ENCODE results near the gene GBP1. TPM values are rescaled to one million over a fixed set of nuclear protein-coding genes. Genes with fewer than 3 reads are reported as not detected.

The GBP1 gene
- total RNA-seq, 1 experiment from 2014 or later: 10.4 TPM

GRCh38 chr1:89098857-89099256 lies 33.8 kb upstream of the GBP1 start:
- DNase-seq (ENCODE audit: unreplicated experiment): no peak
- H3K27me3 Mint-ChIP-seq (ENCODE audit: insufficient read depth, unreplicated experiment): no peaks in the 10 kb centered on the region
- TF ChIP-seq, protein P1, sequence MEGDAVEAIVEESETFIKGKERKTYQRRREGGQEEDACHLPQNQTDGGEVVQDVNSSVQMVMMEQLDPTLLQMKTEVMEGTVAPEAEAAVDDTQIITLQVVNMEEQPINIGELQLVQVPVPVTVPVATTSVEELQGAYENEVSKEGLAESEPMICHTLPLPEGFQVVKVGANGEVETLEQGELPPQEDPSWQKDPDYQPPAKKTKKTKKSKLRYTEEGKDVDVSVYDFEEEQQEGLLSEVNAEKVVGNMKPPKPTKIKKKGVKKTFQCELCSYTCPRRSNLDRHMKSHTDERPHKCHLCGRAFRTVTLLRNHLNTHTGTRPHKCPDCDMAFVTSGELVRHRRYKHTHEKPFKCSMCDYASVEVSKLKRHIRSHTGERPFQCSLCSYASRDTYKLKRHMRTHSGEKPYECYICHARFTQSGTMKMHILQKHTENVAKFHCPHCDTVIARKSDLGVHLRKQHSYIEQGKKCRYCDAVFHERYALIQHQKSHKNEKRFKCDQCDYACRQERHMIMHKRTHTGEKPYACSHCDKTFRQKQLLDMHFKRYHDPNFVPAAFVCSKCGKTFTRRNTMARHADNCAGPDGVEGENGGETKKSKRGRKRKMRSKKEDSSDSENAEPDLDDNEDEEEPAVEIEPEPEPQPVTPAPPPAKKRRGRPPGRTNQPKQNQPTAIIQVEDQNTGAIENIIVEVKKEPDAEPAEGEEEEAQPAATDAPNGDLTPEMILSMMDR (IDR thresholded peaks at IDR 0.05; ENCODE audit: unreplicated experiment): no peak
- H3K27ac Mint-ChIP-seq (ENCODE audit: low read depth, unreplicated experiment): no peak overlapping the region
- intact Hi-C loops (cut with micrococcal nuclease): no loop called here
- H3K4me1 Mint-ChIP-seq (ENCODE audit: insufficient read depth, unreplicated experiment): no peaks in the 10 kb centered on the region
- no TSS peak for BruUV-seq (replicated peaks)
- H3K4me3 Mint-ChIP-seq (ENCODE audit: unreplicated experiment): no peak overlapping the region
- CTCF ChIA-PET: interaction anchor here (0.6 kb wide), 1 partner anchor 27 kb away, joined by 4 read pairs; no protein-coding TSS in a partner anchor
- no peaks in the 10 kb centered on the region for H3K36me3 Mint-ChIP-seq (ENCODE audit: insufficient read depth, unreplicated experiment)
- H3K9me3 Mint-ChIP-seq (ENCODE audit: unreplicated experiment): peaks cover 7% of the 10 kb centered on the region
- POLR2A ChIA-PET: no interaction called here

DNA sequence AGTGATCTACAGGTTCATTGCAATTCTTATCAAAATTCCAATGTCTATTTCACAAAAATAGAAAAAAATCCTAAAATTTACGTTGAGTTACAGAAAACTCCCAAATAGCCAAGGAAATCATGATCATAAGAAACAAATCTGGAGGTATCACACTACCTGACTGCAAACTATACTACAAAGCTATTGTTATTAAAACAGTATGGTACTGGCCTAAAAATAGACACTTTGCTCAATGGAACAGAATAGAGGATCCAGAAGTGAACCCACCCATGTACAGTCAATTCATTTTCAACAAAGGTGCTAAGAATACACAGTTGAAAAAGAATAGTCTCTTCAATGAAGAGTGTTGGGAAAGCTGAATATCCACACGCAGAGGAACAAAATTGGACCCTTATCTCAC lies 30.7 kb upstream of the GBP1 start:
- no peaks in the 10 kb centered on the region for H3K4me1 Mint-ChIP-seq (ENCODE audit: insufficient read depth, unreplicated experiment)
- POLR2A ChIA-PET: no interaction called here
- intact Hi-C loops (cut with micrococcal nuclease): no loop called here
- CTCF ChIA-PET: interaction anchor here (1.2 kb wide), 1 partner anchor 10 kb away, joined by 6 read pairs; no protein-coding TSS in a partner anchor
- H3K27ac Mint-ChIP-seq (ENCODE audit: low read depth, unreplicated experiment): no peak overlapping the region
- DNase-seq (ENCODE audit: unreplicated experiment): no peak
- H3K9me3 Mint-ChIP-seq (ENCODE audit: unreplicated experiment): peaks cover 7% of the 10 kb centered on the region
- no peaks in the 10 kb centered on the region for H3K36me3 Mint-ChIP-seq (ENCODE audit: insufficient read depth, unreplicated experiment)
- H3K4me3 Mint-ChIP-seq (ENCODE audit: unreplicated experiment): no peak overlapping the region
- TF ChIP-seq, protein P1 (IDR thresholded peaks at IDR 0.05; ENCODE audit: unreplicated experiment): no peak
- H3K27me3 Mint-ChIP-seq (ENCODE audit: insufficient read depth, unreplicated experiment): no peaks in the 10 kb centered on the region
- BruUV-seq (replicated peaks): no TSS peak

GRCh38 chr1:89089962-89090361 lies 25.0 kb upstream of the GBP1 start:
- ChIA-PET CTCF (no interaction called here), POLR2A (no interaction called here)
- Mint-ChIP-seq H3K27ac (ENCODE audit: low read depth, unreplicated experiment) (no peak overlapping the region), H3K4me1 (ENCODE audit: insufficient read depth, unreplicated experiment) (no peaks in the 10 kb centered on the region), H3K27me3 (ENCODE audit: insufficient read depth, unreplicated experiment) (no peaks in the 10 kb centered on the region), H3K36me3 (ENCODE audit: insufficient read depth, unreplicated experiment) (no peaks in the 10 kb centered on the region), H3K4me3 (ENCODE audit: unreplicated experiment) (no peak overlapping the region), H3K9me3 (ENCODE audit: unreplicated experiment) (no peaks in the 10 kb centered on the region)
- BruUV-seq (replicated peaks): no TSS peak
- DNase-seq (ENCODE audit: unreplicated experiment): no peak
- intact Hi-C loops (cut with micrococcal nuclease): loop anchor here (5.0 kb wide), 1 partner anchor 108 kb away; no protein-coding TSS in a partner anchor
- TF ChIP-seq, protein P1 (IDR thresholded peaks at IDR 0.05; ENCODE audit: unreplicated experiment): no peak

DNA sequence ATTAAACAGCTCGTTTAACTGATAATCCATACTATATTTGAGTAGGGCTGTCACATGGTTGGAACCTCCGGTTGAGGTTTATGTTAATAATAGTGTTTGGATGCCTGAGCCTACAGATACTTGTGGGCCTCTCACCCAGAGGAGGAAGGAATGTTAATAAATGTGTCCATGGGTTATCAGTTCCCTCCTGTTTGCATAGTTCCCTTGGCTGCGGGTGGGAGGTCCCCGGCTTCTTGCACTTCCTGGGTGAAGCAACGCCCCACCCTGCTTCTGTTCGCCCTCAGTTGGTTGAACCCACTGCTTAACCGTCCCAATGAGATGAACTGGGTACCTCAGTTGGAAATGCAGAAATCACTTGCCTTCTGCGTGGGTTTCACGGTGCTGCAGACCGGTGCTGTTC lies 23.6 kb upstream of the GBP1 start:
- ChIA-PET CTCF (interaction anchor here (1.2 to 1.5 kb wide), 2 partner anchors 270 to 273 kb away, joined by 5 read pairs; no protein-coding TSS in a partner anchor), POLR2A (no interaction called here)
- no peaks in the 10 kb centered on the region for H3K9me3 Mint-ChIP-seq (ENCODE audit: unreplicated experiment)
- H3K4me3 Mint-ChIP-seq (ENCODE audit: unreplicated experiment): no peak overlapping the region
- no peaks in the 10 kb centered on the region for H3K4me1 Mint-ChIP-seq (ENCODE audit: insufficient read depth, unreplicated experiment)
- intact Hi-C loops (cut with micrococcal nuclease): loop anchor here (5.0 kb wide), 1 partner anchor 106 kb away; no protein-coding TSS in a partner anchor
- TF ChIP-seq, protein P1 (IDR thresholded peaks at IDR 0.05; ENCODE audit: unreplicated experiment): no peak
- no peak for DNase-seq (ENCODE audit: unreplicated experiment)
- no peak overlapping the region for H3K27ac Mint-ChIP-seq (ENCODE audit: low read depth, unreplicated experiment)
- H3K36me3 Mint-ChIP-seq (ENCODE audit: insufficient read depth, unreplicated experiment): no peaks in the 10 kb centered on the region
- H3K27me3 Mint-ChIP-seq (ENCODE audit: insufficient read depth, unreplicated experiment): no peaks in the 10 kb centered on the region
- no TSS peak for BruUV-seq (replicated peaks)

All from MCF 10A (cell line).